ENCODE measurements around the gene DAAM2.

DNA sequence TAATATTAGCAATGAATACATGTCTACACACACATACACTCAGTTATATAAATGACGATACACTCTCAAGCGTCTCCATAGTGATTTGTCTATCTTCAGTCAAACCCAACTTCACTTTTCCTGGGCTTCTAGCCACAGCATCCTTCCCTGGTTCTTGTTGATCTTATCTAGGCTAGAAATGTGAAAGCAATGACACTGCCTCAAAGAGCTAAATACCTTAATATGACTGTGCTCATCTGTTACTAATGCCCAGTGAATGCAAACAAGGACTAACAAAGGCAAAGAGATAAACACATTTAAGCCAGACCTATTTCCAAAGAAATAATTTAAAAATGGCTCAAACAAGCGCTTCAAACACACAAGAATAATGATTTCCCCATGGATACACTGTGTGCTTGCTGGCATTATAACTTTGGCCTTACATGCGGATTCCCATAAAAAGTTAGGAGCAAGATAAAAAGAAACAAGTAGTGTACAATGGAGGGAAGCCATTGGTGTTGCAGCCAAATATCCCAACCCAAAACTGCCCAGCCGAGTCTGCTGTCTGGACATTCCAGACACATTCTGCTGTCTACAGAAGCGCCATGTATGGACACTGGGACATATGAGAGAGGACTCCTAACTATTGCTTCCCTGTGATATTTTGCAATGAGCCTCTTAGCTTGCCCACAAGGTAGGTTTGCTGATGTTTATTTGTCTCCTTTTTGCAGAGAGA, 19.5 kb upstream of the DAAM2 start:
- no peak for TF ChIP-seq CTCF (IDR thresholded peaks at IDR 0.05)
- TF ChIP-seq POLR2A (IDR thresholded peaks at IDR 0.05; ENCODE audit: low read length) = no peak
- TF ChIP-seq CHD2 (IDR thresholded peaks at IDR 0.05; ENCODE audit: low read length, partially characterized antibody) = no peak
- no peak for TF ChIP-seq RFX5 (IDR thresholded peaks at IDR 0.05)
- TF ChIP-seq, protein P1, sequence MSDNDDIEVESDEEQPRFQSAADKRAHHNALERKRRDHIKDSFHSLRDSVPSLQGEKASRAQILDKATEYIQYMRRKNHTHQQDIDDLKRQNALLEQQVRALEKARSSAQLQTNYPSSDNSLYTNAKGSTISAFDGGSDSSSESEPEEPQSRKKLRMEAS (IDR thresholded peaks at IDR 0.05) = no peak
- no peak for TF ChIP-seq EP300 (IDR thresholded peaks at IDR 0.05)
